ENCODE results near the gene DDN.
A peak's percentile ranks its signal among the peaks of the same experiment; 100 is the strongest.

DDN gene

DNA sequence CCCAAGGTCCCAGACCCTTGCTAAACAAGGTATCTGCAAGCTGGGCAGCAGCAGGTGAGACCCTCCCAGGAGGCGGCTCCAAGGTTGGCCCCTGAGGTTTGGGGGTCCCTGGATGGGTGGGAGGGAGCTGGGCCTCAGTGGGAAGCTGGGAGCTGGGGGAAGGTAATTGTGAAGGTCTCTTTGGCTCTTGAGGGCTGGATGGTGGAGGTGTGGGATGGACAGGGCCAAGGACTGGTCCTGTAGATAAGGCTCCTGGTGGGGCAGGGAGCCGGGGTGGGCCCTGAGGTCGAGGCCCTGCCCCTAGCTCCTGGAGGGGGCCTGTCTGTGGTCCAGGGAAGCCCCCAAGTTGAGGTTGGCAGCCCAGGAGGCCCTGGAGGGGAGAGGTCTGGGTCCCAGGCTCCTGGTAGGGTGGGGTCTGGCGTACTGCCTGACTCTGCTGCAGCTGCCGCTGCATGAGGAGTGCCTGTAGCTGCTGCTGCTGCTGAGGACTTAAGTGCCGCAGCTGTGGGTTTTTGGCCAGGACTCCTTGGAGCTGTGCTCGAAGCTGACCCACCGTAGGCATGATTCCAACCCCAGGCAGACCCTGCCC, 32.5 kb upstream of the DDN start:
- no peak for DNase-seq (ENCODE audit: low read depth in 4 of 4, low spot score in 1 of 4)

DNA sequence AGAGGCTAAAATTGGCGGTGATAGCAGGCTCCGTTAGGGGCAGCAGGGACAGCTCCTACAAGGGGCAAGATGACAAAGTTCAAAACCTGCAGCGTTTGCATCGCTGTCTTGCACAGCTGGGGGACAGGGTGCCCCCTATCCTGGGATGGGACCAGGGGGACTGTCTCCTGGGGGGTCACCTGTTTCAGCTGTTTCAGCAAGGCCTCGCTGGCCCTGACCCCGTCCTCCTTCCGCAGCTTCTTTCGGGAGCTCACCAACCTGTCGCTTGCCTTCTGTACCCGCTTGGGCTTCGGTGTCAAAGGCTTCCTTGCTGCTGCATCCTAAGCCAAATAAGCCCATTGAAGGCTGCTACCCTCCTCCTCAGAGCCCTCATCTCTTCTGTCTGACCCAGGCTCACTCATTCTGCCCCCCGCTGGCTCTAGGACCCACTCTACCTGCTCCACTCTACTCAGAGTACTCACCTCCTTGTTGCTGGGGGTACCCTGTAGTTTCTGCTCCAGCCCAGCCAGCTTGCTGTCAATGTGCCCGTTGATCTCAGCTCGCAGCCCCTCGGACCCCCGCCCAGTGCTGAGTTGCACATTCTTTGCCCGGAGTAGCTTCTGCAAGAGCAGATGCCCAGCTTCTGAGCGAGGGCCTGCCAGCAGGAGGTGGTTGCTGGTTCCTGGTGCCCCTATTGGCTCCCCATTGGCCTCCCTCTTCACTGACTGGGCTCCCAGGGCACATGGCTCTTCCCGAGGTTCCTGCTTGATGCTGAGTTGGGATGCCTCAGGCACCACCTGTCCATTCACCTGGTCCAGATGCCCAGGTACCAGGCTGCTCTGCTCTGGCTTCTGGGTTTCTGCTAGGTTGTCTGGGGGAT, 31.8 kb upstream of the DDN start:
- DNase-seq (ENCODE audit: low read depth in 4 of 4, low spot score in 1 of 4): no peak

DNA sequence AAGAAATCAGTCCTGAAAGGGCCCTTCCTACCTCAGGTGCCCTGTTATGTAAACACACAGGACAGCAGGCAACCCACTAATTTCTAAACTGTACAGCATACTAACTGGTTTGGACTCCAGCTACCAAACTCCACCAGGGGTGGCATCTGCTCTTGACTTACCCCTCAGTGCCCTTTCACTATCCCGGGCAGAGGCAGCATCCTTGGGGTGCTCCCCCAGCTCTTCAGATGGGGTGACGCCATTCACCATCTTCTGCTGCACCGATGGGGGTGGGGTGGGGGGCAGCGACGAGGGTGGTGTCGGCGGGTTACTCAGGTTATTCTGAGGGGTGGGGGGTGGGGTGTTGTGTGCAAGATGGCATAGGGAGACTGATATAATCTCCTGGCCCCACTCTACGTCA, 30.9 kb upstream of the DDN start:
- DNase-seq (ENCODE audit: low read depth in 4 of 4, low spot score in 1 of 4): no peak

DNA sequence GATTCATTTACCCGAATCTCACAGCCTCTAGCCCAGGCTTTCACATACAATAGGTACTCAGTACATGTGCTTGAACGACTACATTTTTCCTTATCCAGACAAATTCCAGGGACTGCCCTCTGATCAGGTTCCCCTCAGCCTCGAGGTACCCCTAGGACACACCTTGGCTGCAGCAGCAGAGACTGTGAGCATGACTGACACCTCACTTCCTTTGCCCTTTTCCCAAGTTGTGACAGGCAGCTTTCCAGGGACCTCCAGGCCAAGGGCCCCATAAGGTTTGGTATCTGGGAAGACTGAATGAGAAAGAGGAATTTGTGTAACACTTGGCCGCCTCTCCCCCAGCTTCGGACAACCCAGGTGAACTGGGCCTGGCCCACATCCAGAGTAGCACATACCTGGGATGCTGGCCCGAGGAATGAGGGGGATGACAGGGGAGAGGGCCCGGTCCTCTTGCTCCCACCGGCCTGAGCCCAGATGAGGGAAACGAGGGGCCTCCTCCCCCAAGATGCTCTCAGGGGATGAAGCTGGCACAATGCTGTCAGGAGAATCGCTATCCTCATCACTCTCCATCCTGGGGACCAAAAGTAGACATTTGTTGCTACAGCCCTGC, 29.6 kb upstream of the DDN start:
- no peak for DNase-seq (ENCODE audit: low read depth in 4 of 4, low spot score in 1 of 4)

DNA sequence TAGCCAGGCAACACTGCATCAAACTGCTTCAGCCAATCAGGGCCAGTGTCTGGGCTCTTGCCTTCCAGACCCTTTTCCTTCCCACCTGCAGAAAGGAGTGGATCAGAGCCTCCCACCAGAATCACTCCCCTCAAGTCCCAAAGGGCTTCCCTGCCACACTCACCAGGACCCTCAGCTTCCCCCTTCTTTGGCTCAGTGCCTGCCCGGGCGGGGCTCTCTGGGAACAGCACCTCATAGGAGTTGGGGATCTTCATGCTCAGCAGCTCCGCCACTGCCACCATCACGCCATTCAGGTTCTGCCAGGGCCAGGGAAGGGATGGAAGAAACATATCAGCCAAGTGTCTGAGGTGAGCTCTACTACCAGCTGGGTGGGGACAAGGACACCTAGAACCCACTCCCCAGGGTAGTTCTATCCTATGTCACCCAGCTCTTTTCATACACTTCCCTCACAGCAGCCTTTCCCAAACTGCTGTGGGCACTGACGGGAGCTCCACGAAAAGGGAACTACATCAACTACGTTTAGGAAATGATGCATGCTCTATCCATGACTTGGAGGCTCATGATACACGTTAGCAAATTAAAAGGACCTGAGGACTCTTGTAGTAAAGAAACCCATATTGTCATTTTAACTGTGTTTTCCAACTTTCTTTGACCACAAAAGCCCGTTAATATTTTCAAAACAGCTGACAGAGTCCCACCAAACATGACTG, 28.8 kb upstream of the DDN start:
- no peak for DNase-seq (ENCODE audit: low read depth in 4 of 4, low spot score in 1 of 4)

DNA sequence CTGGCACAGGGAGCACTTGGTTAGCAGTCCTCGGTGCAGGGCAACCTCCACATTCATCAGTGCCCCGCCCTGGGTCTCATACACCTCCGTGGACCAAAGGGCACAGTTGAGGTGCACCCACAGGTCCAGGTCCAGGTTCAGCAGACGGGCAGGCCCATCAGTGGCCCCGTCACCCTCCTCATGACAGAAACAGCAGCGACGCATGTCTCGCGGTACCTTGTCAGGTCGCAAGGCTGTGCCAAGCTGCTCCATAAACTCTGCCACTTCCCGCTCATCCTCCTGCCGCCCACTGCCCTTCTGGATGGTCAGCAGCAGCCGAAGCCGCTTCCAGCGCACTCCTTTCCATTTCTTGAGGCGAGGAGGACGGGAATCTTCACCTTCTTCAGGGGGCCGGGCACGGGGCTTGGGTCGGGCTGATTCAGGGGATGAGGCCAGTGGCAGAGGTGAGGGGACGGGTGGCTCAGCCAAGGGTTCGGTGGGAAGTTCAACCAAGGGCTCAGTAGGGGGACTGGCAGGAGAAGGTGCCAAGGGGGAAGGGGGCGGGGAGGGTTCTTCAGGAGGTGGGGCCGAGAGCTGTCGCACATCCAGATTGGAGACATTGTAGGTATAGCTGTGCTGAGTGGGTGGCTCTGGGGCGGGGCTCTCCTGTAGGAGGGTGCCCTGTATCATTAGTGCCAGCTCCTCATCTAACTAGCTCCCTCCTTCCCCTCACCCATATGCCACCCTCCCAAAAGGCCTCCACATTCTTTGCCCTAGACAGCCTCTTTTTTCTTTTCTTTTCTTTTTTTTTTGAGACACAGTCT, 27.7 kb upstream of the DDN start:
- DNase-seq (ENCODE audit: low read depth in 4 of 4, low spot score in 1 of 4): no peak

DNA sequence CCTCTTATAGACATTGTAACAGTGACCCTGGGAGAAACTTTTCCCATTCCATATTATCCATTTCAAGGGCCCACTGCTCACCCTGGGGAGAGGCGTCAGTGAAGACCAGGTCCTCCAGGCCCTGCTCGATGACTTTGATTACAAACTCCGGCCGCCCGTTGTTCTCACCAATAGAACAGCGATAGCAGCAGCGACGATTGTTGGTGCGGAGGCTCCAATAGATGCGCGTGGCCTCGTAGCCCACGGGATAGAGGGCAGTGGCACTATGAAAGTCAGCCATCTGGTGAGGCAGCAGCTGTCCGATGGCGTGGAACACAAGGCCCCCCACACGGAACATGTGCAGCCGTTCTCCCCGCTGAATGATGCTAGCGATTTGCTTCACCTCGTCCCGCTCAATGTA, 26.9 kb upstream of the DDN start:
- no peak for DNase-seq (ENCODE audit: low read depth in 4 of 4, low spot score in 1 of 4)

DNA sequence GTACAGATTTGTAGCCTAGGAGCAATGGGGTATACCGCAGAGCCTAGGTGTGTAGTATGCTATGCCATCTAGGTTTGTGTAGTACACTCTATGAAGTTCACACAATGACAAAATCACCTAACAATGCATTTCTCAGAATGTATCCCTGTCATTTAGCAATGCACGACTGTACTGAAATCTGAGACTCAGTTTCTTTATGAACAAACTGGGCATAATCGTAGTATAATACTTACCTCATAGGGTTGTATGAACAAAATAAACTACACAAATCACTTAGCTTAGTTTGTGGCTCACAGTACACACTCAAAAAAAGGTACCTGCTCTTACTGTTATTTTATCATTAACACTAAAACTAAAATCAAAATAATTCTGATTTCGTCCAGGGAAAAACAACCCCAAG, 26.3 kb upstream of the DDN start:
- no peak for DNase-seq (ENCODE audit: low read depth in 4 of 4, low spot score in 1 of 4)

DNA sequence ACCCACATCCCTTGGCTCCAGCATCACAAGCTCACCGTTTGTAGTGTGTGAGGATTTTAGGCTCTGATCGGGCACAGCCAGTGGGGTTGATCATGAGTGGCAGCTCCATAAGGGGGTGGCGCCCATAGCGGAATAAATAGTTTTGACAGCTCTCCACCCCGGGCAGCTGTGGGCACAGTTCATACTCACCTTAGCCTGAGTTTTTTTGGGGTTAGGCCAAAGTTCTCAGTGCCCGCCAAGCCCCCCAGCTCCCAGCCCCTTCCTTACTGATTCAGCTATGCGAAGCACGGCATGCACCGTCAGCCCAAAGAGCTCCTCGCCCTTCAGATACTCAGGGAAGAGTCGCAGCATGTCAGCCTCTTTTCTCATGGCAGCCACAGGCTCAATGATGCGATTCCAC, 25.4 kb upstream of the DDN start:
- no peak for DNase-seq (ENCODE audit: low read depth in 4 of 4, low spot score in 1 of 4)

DNA sequence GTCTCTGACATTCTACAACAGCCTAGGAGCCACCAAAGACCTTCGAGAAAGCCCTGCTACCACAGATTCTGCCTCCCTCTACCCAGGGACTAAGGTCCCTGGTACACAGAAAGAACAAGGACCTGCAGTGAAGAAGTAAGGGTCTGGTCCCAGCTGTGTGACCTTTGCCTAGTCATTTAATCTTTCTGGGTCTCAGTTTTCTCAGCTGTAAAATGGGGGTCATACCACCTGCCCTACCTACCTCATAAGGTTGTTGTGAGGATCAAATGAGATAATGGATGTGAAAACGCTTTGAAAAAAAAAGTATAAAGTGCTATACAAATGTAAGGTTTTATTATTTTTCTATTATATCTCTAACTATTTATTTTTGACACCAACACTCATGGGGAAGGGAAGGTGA, 24.6 kb upstream of the DDN start:
- DNase-seq (ENCODE audit: low read depth in 4 of 4, low spot score in 1 of 4): no peak

DNA sequence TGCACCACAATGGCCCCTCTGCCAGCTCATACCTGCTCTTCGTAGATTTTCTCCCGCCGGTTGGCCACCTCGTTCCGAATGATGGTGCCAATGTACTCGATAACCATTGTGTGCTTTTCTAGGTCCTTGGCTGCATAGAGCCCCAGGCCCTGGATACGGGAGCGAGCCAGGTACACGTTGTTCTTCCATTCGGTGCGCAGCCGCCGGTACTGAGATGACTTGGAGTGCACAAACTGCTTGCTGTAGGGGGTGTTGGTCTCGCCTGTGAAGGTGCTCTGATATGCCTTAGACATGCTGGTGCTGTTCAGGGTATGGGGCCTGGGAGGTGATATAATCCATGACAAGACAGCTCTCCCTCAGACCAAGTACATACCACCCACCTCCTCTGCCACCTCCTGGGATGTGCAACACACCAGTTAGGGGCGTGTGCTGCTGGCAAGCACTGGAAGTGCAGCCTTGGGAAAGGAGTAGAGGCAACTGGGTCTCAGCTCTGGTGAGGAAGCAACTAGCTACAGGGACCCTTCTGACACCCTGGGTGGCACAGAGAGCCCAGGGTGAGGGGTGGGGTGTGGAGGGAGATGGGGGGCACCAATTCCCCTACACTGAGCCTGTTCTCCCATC, 23.5 kb upstream of the DDN start:
- DNase-seq (ENCODE audit: low read depth in 4 of 4, low spot score in 1 of 4): no peak

DNA sequence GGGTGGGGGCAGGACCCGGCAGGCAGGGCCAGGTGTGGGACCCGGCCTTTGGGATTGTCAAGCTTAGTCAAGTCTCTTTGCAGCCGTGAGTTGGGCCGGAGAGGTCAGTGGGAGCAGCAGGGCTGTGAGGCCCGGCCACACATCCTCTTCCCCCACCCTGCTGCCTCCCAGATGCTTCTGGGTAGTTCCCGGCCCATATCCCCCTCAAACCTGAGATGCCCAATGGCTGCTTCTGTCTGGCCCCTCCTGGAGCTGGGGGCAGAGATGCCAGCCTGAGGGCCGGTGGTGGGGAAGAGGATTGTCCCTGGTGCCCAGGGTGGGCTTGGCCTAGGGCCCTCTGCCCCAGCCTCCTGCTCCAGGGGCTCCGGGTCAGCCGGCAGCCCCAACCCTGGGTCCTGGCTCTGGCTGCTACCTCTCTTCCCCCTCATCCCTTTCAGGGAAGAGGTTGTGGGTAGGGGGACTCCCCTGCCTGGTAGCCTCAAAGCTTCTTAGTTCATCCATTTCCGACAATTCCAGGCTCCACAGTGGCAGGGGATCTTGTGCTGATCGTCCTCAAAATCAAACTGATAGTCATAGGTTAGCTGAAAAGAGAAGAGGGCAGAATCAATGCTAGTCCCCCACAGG, 22.2 kb upstream of the DDN start:
- no peak for DNase-seq (ENCODE audit: low read depth in 4 of 4, low spot score in 1 of 4)

DNA sequence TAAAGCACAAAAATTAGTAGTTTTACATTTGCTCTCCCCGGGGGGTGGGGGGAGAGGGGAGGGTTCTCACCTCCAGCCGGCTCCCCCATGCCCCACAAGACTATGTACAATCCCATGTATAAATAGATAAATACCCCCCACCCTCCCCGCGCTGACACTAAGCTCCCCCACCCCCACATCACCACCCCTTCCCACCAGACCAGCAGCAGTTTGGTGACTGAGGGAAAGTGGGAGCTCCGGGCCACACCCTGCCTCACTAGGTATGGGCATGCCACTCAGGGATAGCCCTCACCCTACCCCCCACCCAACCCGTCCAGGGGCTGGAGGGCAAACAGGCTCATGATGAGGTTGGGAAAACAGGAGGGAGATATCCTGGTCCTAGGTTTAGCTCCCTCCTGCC, 21.3 kb upstream of the DDN start:
- no peak for DNase-seq (ENCODE audit: low read depth in 4 of 4, low spot score in 1 of 4)

DNA sequence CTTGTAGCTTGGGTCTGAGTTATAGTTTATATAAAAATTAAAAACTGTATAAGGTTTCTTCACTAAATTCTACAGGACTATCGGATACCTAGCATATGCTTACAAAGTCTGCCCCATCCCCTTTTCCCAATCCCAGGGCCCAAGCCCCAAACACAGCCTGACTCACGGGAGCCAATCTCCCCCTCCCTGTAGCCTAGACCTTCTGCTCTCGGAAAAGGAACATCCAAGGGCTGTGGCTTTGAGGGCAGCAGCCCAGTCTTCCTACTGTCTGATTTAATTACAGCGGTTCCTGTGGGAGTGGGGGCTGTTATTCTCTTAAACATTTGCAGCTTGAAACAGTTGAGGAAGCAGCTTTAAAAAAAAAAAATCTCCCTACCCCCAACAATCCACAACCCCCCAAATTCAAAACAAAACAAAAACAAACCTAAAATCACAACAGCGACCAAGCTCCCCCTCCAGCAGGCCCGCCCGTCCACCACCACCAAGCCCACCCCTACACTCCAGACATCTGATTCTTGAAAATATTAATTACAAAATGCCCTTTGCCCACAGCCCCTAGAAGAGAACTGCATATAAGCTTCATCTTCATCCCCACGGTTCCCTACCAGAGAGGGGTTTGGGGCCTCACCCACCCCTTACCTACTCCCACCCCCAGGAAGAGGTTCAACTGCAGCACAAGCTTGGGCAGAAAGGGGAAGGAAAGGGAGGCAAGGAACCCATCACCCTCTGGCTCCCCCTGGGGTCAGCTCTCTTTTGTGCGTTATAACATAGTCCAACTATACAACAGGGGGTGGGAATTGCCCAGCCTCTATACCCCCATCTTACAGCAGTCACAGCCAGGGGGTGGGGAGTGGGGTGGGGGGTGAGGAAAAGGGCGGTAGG, 20.5 kb upstream of the DDN start:
- no peak for DNase-seq (ENCODE audit: low read depth in 4 of 4, low spot score in 1 of 4)

DNA sequence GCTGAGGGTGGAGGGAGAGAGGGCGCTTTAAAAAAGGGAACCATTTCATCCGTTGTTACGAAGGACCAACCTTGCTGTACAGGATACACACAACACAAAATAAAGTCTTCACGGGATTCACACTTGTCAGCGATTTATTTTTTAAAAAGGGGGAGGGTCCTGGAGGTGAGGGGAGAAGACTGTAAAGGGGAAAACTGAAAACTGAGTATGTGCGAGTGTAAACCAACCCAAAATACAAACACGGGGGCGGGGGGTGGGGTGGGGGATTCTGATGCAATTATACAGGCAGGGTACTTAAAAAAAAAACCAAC, 19.9 kb upstream of the DDN start:
- no peak for DNase-seq (ENCODE audit: low read depth in 4 of 4, low spot score in 1 of 4)

DNA sequence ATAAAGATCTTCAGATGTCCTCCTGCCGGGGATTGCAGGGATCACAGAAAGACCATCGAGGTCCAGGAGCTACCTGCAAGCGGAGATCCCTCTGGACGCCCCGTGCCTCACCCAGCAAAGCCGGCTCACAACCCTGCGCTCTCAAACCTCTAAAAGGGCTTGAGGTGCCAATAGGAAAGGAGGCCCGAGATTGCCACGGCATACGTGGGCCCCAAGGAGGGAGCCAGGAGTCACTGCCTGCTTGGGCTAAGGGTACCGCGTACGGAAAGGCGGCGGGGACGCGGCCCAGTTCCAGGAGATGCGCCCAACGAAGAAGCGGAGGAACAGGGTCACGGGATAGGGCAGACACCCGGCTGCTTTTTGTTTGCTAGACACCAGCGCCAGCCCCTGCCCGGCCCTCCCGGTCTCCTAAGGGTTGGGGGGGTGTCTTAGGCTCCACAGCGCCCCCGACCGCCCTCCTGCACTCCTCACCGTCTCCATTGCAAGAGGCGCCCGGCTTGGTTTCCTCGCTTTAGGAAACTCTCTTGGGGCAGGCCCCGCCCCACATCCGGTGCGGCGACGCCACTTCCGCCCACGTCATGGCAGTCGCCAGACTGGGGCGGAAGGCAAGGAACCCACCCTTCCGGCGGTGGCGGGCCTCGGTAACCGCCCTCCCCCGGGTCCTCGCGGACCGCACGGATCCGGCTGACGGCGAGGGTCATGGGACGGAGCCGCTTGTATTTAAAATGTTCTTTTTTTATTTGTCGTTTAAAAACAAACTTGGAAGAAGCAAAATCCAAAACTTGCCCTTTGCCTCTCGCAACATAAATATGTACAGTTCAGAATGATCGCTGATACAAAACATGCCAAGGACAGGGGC, 19.3 kb upstream of the DDN start, which contains the start of gene PRKAG1:
Gene PRKAG1 (minus strand): TSS at position 516 of the 859 bp plus-strand sequence. CDS start 36 bp downstream, at position 480.
- peak; percentile 75 to 95 (median 88) for DNase-seq (ENCODE audit: low read depth in 4 of 4, low spot score in 1 of 4)

DNA sequence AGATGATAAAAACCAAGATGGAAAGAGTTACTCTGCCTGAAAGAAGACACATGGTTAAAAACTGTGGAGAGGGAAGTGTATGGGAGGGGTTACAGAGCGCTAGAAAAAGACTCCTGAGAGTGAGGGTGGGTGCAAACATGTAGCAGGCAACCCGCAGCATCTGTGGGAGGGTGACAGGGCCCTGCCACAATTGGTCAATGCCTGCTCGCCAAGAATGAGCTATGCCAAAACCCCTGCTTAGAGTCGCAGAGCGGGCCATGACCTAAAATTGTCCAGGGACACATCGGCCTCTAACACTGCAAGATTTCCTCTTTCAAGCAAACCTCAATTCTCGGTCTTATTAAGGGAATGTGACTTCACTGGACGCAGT, 18.7 kb upstream of the DDN start:
- no peak for DNase-seq (ENCODE audit: low read depth in 4 of 4, low spot score in 1 of 4)

DNA sequence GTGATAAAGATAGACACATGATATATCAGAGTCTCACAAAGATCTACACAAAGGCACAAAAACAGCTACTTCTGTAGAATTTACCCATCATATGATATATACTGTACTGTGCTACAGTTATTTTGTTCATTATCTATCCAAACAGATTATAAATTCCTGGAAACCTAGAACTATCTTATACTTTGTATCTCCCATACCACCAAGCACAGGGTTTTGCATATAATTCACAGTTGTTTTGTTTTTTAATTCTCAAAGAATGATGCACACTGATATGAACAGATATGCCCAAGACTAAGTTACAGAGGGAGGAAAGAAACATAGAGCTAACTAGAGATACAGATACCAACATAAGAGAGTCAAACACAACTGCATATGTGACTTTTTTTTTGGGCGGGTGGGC, 16.0 kb upstream of the DDN start:
- DNase-seq (ENCODE audit: low read depth in 4 of 4, low spot score in 1 of 4): no peak
